NCI-H146 treated with DMSO at 0.1 percent for 48 hours (cell line): ENCODE measurements around the gene PCMTD2.

Experiments used
- DNase-seq: peaks from one replicate; lab custom pipeline; 2025; ENCODE audit not compliant: unreplicated experiment; lab: John Stamatoyannopoulos, UW

The PCMTD2 gene

DNA sequence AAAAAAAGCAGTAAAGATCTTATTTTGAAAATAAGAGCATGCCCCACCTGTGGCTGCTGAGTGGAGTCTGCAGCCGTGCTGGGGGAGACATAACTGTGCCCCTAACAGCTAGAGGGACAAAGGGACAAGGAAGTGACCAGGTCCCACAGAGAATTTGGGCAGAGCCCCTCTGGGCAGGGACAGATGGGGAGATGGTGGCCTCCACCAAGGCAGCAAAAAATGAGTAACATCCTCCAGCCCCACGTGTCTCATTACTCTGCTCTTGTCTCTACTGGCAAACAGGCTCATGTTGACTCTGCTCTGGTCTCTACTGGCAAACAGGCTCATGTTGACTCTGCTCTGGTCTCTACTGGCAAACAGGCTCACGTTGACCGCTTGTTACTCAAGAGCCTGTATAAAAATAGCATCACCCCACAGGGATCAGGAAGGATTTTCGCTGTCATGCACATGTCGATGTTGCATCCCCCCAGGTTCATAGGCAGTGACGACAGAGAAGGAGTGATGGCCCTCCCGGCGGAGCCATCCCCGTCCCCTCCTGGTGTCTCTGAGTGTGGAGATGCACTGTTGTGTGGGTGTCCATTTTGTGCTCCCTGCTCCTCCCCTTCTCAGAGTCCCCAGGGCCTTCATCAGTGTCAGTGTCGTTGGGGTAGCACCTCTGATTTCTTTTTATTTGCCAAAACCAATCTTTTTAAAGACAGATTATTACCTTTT, 17.3 kb upstream of the PCMTD2 start:
- no peak for DNase-seq

DNA sequence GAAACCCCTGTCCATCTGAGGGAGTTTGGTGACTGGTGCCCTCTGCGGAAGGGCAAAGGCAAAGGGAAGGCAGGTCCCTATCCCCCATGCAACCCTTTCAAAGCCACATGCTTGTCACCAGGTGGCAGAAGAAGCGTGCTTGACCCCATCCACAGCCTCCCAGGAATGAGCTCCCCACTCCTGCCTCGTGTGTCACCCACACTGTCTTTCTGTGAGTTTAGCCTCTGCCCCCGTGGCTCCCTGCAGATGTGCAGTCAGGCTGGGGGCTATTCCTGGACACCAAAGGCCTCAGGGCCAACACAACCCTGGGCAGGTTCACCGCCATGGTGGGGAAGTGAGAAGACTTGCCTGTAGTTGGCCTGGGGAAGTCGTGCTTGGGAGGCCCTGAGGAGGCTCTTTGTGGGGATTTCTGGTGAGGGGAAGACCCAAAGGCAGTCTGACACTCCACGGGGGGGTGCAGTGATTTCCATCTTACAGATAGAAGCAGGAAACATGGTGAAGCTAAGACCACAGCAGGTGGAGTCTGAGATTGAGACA, 16.6 kb upstream of the PCMTD2 start:
- DNase-seq, result no peak

GRCh38 chr20:64239449-64240242, 15.9 kb upstream of the PCMTD2 start:
- DNase-seq, result no peak

GRCh38 chr20:64240243-64241015, 15.1 kb upstream of the PCMTD2 start:
- DNase-seq, result no peak

DNA sequence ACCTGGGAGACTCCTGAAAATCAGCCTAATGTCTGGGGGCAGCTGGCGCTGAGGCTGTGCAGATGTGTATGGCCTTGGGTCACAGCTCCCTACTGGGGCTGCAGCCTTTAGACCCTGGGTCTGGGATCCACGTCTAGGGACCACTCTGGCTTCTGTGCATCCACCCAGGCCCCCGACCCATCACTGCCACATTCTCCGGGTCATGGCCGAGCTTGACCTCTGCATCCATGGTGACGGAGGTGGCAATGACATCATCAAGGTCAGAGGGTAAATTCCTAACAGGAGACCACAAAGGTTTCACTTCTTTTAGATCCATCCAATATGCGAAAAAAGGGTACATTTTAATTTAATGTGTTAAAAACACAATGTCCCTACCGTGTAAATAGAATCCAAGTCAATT, 14.5 kb upstream of the PCMTD2 start:
- no peak for DNase-seq

- no peak for DNase-seq
These were observed 13.3 kb upstream of the PCMTD2 start for GRCh38 chr20:64242003-64242796.

- no peak for DNase-seq
These were observed 12.6 kb upstream of the PCMTD2 start for GRCh38 chr20:64242797-64243475.

- no peak for DNase-seq
These were observed 11.2 kb upstream of the PCMTD2 start for GRCh38 chr20:64244281-64244805.

DNA sequence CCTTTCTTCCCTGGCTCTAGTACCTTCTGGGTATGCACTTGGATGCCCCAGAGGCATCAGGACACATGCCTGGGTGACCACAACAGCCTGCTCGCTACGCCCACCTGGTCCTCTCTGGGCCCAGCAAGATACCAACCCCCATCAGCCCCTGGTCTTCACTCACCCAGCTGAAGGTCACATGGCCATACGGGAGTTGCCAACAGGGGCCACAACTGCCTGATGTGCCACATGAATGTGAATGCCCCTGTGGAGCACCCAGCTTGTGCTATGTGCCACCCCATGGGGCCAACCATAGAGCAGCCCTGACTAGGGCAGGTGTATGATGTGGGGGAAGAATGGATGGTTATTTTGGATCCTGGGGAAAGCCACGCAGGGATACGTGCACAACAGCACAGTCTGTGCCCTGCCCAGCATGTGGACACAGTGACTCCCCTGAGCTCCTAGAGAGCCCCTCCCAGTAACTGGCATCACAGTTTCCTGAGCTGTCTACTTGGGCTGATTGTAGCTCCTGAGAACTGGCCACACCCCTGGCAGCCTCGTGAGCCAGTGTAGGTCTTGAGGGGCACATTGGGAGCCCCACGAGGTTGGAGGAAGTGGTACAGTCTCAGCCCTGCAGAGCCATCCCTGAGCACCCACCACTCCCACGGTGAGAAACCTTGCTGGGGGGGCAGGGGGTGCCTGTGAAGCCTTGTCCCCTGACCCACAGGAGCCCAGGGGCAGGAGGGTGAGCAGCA, 10.5 kb upstream of the PCMTD2 start:
- no peak for DNase-seq

DNA sequence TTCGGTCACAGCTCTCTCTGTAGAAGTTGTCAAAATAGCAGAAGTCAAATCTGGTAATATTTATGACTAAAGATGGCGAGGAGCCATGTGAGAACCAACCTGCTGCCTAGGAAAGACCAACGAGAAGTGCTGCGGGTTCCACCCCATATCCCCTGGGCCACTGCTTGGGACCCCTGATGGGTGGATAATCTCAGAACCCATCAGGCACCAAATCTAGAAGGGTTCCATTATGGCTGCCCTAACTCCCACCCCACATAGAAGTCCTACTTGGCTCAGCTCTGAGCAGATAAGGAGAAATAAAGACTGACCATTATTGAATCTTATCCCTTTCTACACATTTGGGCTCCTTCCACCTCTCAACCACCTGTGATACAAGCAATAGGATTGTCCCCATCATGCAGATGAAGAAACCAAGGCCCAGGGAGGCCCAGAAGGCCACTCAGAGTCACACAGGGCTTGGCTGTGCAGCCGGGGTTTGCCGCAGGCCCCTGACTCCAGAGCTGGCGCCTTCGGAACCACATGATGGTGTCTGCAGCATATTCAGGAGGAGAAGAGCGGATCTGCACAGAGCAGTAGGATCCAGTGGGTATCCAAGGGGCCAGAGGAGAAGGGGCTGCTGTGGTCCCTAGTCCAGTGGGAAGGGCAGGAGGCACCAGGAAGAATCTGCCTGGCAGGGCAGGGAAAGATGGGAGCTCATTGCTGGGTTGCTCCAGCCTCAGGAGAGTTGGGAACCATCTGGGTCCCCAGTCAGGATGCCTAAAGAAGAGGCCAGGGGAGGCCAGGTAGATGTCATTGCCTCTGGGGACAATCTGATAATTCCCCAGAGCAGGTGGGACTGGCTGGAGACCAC, 9.6 kb upstream of the PCMTD2 start:
- no peak for DNase-seq

DNA sequence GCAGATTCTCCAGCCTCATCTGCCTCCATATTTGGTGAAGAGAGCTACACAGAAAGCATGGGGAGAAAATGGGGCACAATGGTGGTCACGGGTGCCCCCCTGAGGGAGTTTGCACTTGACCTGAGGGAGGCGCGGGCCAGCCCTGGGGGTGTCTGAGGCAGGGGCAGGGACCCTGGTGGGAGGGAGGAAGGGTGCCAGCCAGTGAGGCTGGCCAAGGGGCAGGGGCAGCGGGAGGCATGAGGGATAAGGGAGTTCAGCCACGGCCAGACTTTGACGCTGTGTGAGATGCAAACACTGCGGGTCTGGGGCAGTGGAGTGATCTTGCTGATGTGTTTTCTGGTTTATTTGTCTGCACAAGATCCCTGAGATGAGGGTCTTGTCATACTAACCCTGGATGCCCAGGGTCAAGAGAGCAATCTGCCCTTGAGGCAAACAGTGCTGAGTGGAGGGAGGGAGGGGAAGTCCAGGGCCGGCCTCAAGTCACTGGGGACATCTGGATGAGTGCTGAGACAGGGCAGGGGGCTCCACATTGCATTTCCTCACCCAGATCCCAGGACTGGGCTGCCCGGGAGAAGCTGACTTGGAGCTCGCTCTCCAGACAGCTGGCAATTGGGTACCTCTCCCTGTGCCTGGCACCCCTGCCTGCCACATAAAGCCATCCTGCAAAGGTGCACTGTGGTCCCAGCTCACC, 8.8 kb upstream of the PCMTD2 start:
- no peak for DNase-seq

GRCh38 chr20:64247307-64247618, 8.3 kb upstream of the PCMTD2 start:
- DNase-seq, result no peak

DNA sequence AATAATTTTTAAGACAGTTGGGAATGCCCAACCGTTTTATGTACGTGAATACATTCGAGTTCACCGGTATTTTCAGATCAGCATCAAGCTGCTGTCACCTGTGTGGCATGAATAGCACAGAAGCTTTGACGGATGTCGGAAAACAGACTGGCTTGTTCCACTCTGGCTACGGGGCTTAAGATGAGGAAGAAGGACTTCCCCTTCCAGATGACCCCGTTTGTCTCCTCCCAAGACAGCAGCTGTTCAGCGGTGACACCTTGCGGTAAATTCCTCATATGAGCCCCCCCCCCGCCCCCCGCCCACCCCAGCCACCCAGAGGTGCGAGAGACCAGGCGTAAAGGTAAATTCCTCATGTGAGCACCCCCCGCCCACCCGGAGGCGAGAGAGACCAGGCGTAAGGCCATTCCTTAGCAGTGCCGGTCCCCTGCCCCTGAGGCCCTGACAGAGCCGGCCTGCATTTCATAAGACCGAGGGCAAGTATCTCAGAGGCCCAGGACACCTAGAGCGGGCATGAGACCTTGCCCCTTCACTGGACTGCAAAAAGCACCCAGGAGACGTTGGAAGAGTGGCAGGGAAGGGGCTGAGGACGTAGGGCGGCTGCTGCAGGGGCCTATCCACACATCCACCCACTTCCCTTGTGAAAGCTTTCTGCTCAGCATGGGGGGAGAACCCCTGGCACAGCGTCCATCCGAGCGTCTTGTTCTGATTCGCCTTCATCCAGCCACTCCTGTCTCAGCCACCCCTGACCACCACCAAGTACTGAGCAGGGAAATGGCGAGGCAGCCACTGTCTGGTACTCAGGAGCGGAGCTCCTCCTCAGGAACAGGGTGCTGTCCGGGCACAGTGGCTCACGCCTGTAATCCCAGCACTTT, 7.3 kb upstream of the PCMTD2 start:
- DNase-seq, result no peak

- no peak for DNase-seq
These were observed 5.5 kb upstream of the PCMTD2 start for GRCh38 chr20:64250027-64250426.

DNA sequence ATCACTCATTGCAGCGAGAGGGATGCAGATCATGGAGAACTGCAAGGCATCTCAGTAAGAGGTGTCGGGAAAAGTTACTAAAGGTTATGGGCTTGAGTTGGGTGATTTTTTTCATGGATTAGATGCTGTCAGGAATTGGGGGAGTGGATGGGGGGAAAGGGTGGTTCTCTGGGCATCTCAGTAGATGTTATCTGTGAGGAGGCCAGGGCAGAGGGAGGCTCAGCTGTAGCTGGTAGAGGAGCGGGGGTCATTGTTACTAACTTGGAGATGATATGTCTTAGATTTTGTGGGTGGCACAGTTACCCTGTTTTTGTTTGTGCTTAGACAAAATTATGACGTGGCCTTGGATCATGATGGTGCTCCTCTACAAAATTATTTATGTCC, 2.6 kb upstream of the PCMTD2 start:
- DNase-seq, result no peak

DNA sequence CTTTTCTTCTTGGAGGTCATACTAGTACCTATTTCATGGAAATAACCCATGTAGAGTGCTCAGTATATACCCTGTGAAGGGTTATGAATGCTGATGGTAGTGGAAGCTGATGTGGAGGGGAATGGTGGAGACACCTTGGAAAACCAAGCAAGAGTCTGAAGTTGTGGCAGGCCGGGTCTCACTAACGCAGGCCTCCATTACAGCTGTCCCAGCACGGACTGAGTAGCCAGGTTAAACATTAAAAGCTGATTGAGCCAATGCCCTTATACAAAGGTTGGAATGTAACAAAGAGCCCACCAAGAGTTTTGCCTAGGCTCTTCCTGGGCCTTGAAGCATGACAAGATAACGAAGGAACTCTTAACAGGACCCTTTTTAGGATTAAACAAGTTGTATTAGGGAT, 2.1 kb upstream of the PCMTD2 start:
- DNase-seq, result no peak

DNA sequence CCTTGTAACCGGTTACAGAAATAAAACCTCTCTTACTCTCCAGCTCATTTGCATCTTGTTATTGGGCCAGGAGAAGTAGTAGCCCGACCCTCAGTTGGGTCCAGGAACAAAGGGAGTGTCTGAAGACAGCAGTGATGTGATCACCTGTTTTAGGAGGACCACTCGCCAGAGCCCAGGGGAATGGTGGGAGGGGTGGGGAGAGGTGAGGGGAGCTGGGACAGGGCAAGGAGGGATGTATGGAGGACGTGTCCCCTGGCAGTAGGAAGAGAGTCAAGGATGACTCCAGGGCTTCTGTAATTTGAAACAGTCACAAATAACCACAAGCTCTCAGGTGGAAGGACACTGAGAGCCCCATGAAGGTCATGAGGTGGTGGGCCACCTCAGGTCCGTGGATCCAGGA, 1.4 kb upstream of the PCMTD2 start:
- no peak for DNase-seq
